Ectodermal cell (in vitro differentiated cells): Measurements from ENCODE around the gene MKRN2. TPM values are rescaled to one million over a fixed set of nuclear protein-coding genes. Genes with fewer than 3 reads are reported as not detected.

Experiments used
- H3K27ac ChIP-seq: 2 replicates; pipeline ENCODE4 v1.7.0; 2013; ENCODE audit warnings: mild to moderate bottlenecking, low read depth, low read length; ENCODE audit not compliant: insufficient read depth, poor library complexity, severe bottlenecking
- H3K27me3 ChIP-seq: 2 replicates; pipeline ENCODE4 v1.7.0; 2013; ENCODE audit warnings: mild to moderate bottlenecking, low read length; ENCODE audit not compliant: insufficient read depth, control insufficient read depth, poor library complexity, severe bottlenecking
- H3K36me3 ChIP-seq: one replicate; pipeline ENCODE4 v1.7.0; 2013; ENCODE audit warnings: low read length; ENCODE audit not compliant: control insufficient read depth, insufficient read depth
- H3K4me1 ChIP-seq: one replicate; pipeline ENCODE4 v1.7.0; 2013; ENCODE audit warnings: low read length; ENCODE audit not compliant: control insufficient read depth, insufficient read depth
- H3K4me3 ChIP-seq: 2 replicates; pipeline ENCODE4 v1.7.0; 2013; ENCODE audit warnings: low read depth, low read length, control low read depth; ENCODE audit not compliant: insufficient read depth
- H3K9me3 ChIP-seq: 2 replicates; pipeline ENCODE4 v1.7.0; 2013; ENCODE audit warnings: mild to moderate bottlenecking, low read length, moderate library complexity; ENCODE audit not compliant: control insufficient read depth
- WGBS, 2 experiments: methylation state at CpG; one replicate each; pipeline ENCODE4 v1.1.7; 2013; ENCODE audit warnings: missing lambda C conversion rate in 2 of 2; 5-methylcytosine and 5-hydroxymethylcytosine counted together
- polyA plus RNA-seq, 4 experiments: library from polyadenylated mRNA; stranded (reverse); fragments of 50-300 nt; gene quantifications; one replicate each; pipeline ENCODE4 v1.2.3, GENCODE V29; 2013

The MKRN2 gene
- polyA plus RNA-seq (2013, experiment 1 of 4) = 22.8 TPM
- 21.7 TPM for polyA plus RNA-seq (2013, experiment 2 of 4)
- polyA plus RNA-seq (2013, experiment 3 of 4) = 23.7 TPM
- polyA plus RNA-seq (2013, experiment 4 of 4) = 23.5 TPM

GRCh38 chr3:12556690-12557472, at the start of gene MKRN2:
MKRN2 (plus strand) TSS chr3:12557087; CDS start chr3:12557151, 64 bp downstream.
- peaks cover 15% of the 10 kb centered on the region for H3K4me1 ChIP-seq
- H3K4me3 ChIP-seq = peak within 1 kb of the TSS; percentile 83
- H3K9me3 ChIP-seq = no peaks in the 10 kb centered on the region
- H3K36me3 ChIP-seq = no peaks in the 10 kb centered on the region
- no peaks in the 10 kb centered on the region for H3K27me3 ChIP-seq
- H3K27ac ChIP-seq = peak within 1 kb of the TSS; percentile 94
- 0% methylated on average over 77 of the region's 77 CpGs for WGBS, 2 experiments

GRCh38 chr3:12507591-12508281, 49.2 kb upstream of the MKRN2 start:
- Histone ChIP-seq H3K4me1 (no peaks in the 10 kb centered on the region), H3K27me3 (no peaks in the 10 kb centered on the region), H3K4me3 (no peak overlapping the region), H3K9me3 (no peaks in the 10 kb centered on the region), H3K27ac (no peak overlapping the region), H3K36me3 (peaks cover 4% of the 10 kb centered on the region)
- 84 to 89% methylated on average over 8 of the region's 8 CpGs for WGBS, 2 experiments

- Histone ChIP-seq H3K27me3 (no peaks in the 10 kb centered on the region), H3K4me1 (no peaks in the 10 kb centered on the region), H3K36me3 (peaks cover 4% of the 10 kb centered on the region), H3K27ac (no peak overlapping the region), H3K9me3 (no peaks in the 10 kb centered on the region), H3K4me3 (no peak overlapping the region)
- WGBS, 2 experiments = 79 to 87% methylated on average over 5 of the region's 5 CpGs
Measured at GRCh38 chr3:12508291-12508700, 48.6 kb upstream of the MKRN2 start.

DNA sequence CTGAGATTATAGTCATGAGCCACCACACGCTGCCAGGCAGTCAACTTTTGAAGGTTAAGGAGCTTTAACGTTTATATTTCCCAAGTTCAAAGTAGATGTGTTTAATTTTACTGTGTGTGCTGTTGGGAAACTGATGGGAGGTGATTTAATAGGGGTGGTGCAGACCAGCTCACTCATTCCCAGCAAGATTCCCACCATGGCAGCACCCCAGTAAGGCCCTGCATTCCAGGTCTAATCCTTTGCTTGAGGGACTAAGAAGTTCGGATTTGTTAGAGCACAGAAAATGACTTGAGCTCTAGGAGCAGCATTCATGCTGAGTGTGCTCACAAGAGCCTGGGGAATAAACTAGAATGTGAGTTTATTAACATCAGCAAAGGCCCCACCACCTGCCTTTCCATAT, 47.4 kb upstream of the MKRN2 start:
- 90 to 91% methylated on average over 3 of the region's 3 CpGs for WGBS, 2 experiments
- Histone ChIP-seq H3K4me1 (no peaks in the 10 kb centered on the region), H3K4me3 (no peak overlapping the region), H3K27ac (no peak overlapping the region), H3K27me3 (no peaks in the 10 kb centered on the region), H3K36me3 (peaks cover 4% of the 10 kb centered on the region), H3K9me3 (no peaks in the 10 kb centered on the region)

- WGBS, 2 experiments = 95 to 97% methylated on average over 2 to 4 of the region's 4 CpGs
- no peaks in the 10 kb centered on the region for H3K27me3 ChIP-seq
Measured at GRCh38 chr3:12512534-12513118, 44.3 kb upstream of the MKRN2 start.

DNA sequence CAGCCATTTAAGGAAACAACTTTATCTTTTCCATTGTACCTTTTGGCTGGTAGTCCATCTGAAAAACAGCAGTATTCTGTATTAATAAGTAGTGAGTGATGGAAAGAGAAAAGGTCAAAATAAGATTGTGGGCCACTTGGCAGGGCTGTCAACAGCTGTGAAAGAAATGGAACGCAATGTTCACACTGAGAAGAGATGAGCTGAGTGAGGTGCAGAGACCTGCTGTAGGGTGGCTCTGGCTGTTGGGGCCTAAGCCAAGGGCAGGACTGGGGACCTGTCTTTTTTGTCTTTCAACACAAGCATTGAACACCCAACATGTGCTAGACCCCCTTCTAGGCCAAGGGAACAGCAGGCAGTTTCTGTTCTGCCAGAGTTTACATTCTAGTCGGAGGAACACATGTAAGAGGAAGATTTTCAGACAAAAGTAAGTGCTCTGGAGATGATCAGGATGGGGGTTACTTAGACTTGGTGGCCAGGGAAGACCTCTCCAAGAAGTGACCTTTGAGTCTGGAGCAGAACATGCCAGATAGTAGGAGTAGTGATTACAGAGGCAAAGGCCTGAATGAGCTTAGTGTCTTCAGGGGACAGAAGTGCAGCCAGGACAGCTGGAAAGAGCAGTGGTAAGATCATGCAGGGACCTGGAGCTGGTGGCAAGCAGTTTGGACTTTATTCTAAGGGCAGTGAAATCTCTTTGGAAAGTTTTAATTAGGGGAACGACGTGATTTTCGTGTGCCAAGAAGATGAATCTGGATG, 43.0 kb upstream of the MKRN2 start:
- no peak overlapping the region for H3K27ac ChIP-seq
- peaks cover 3% of the 10 kb centered on the region for H3K36me3 ChIP-seq
- no peaks in the 10 kb centered on the region for H3K9me3 ChIP-seq
- H3K4me3 ChIP-seq = no peak overlapping the region
- H3K4me1 ChIP-seq = no peaks in the 10 kb centered on the region
- 93 to 97% methylated on average over 5 of the region's 5 CpGs for WGBS, 2 experiments
- H3K27me3 ChIP-seq = no peaks in the 10 kb centered on the region

More at GRCh38 chr3:12512534-12513118, 44.3 kb upstream of the MKRN2 start:
- H3K4me3 ChIP-seq = no peak overlapping the region
- H3K27ac ChIP-seq = no peak overlapping the region
- H3K9me3 ChIP-seq = no peaks in the 10 kb centered on the region
- peaks cover 3% of the 10 kb centered on the region for H3K36me3 ChIP-seq
- H3K4me1 ChIP-seq = no peaks in the 10 kb centered on the region

DNA sequence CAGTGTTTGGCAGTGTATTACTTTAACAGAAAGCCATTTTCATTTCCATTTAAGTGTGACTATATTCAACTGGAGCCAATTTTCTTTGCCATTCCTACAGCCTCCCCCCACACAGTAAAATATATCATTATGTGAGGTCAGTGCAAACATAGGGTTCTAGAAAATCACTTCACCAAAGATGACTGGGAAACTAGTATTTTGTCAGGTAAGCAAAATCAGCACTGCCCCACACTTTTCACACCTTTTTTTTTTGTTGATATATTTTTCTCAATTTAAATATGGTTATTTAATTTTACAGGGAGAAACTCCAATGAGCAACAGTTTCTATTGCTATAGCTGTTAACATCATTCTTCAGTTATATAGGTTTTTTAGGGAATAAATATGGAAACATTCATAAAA, 41.3 kb upstream of the MKRN2 start:
- H3K27me3 ChIP-seq = no peaks in the 10 kb centered on the region
- H3K9me3 ChIP-seq = no peaks in the 10 kb centered on the region
- no peak overlapping the region for H3K4me3 ChIP-seq
- H3K4me1 ChIP-seq = no peaks in the 10 kb centered on the region
- H3K27ac ChIP-seq = no peak overlapping the region
- H3K36me3 ChIP-seq = peaks cover 4% of the 10 kb centered on the region

- no peaks in the 10 kb centered on the region for H3K9me3 ChIP-seq
- H3K4me1 ChIP-seq = no peaks in the 10 kb centered on the region
- 90 to 95% methylated on average over 11 of the region's 11 CpGs for WGBS, 2 experiments
- H3K27me3 ChIP-seq = no peaks in the 10 kb centered on the region
- H3K27ac ChIP-seq = no peak overlapping the region
- H3K4me3 ChIP-seq = no peak overlapping the region
- peaks cover 12% of the 10 kb centered on the region for H3K36me3 ChIP-seq
Measured at GRCh38 chr3:12516873-12517272, 40.0 kb upstream of the MKRN2 start.

- Histone ChIP-seq H3K4me1 (no peaks in the 10 kb centered on the region), H3K27ac (no peak overlapping the region), H3K4me3 (no peak overlapping the region), H3K27me3 (no peaks in the 10 kb centered on the region), H3K36me3 (peaks cover 12% of the 10 kb centered on the region), H3K9me3 (no peaks in the 10 kb centered on the region)
- WGBS, 2 experiments = 90 to 93% methylated on average over 6 of the region's 6 CpGs
Measured at GRCh38 chr3:12518261-12519028, 38.4 kb upstream of the MKRN2 start.
